PC-3 (cell line): ENCODE data around the gene CHRNB1. TPM values are rescaled to one million over a fixed set of nuclear protein-coding genes. Genes with fewer than 3 reads are reported as not detected.

Source experiments
- ATAC-seq: fragments of 200-7000 bp; cut with Tn5 transposase; 2 replicates; pipeline ENCODE4 v1.9.1; 2020; ENCODE audit warnings: mild to moderate bottlenecking, moderate library complexity
- BruUV-seq: library from RNA; stranded (reverse); fragments of 400-500 nt; replicated peaks from 2 replicates; lab custom pipeline; 2021; lab: Mats Ljungman, UMichigan
- CTCF ChIA-PET: fragments of 300-600 bp; sonication (Branson Sonifier 250); formaldehyde crosslinking; loops from one replicate; lab custom pipeline; 2022; ENCODE audit warnings: antibody characterized with exemption; lab: Charles Lee
- POLR2A ChIA-PET: fragments of 300-600 bp; sonication (Branson Sonifier 250); formaldehyde crosslinking; loops from one replicate; lab custom pipeline; 2022; ENCODE audit warnings: antibody characterized with exemption; ENCODE audit not compliant: unreplicated experiment; lab: Charles Lee
- DNase-seq: peaks from one replicate; pipeline ENCODE4 v3.0.0-alpha.2; 2015
- H2AFZ ChIP-seq: fragments of 300-600 bp; sonication (generic); 2 replicates; pipeline ENCODE4 v1.6.0; 2016; ENCODE audit warnings: antibody characterized with exemption, low read length
- H3F3A ChIP-seq: fragments of 300-600 bp; sonication (generic); one replicate; pipeline ENCODE4 v1.6.0; 2017; ENCODE audit warnings: antibody characterized with exemption, low read length, control low read depth, mild to moderate bottlenecking; ENCODE audit not compliant: unreplicated experiment
- H3K27ac ChIP-seq: fragments of 300-600 bp; sonication (generic); 2 replicates; pipeline ENCODE4 v1.5.1; 2016; ENCODE audit warnings: mild to moderate bottlenecking, low read length
- H3K27me3 ChIP-seq: fragments of 300-600 bp; sonication (generic); 2 replicates; pipeline ENCODE4 v1.6.1; 2016; ENCODE audit warnings: low read length, mixed read lengths
- H3K36me3 ChIP-seq: fragments of 300-600 bp; sonication (generic); 2 replicates; pipeline ENCODE4 v1.6.1; 2016; ENCODE audit warnings: low read depth, mixed run types, low read length, mixed read lengths
- H3K4me1 ChIP-seq: fragments of 300-600 bp; sonication (generic); 2 replicates; pipeline ENCODE4 v1.5.1; 2016; ENCODE audit warnings: low read length; ENCODE audit not compliant: insufficient read depth
- H3K4me2 ChIP-seq: fragments of 300-600 bp; sonication (generic); 2 replicates; pipeline ENCODE4 v1.6.0; 2016; ENCODE audit warnings: low read length
- H3K4me3 ChIP-seq: fragments of 300-600 bp; sonication (generic); 2 replicates; pipeline ENCODE4 v1.5.1; 2016; ENCODE audit warnings: mild to moderate bottlenecking, low read length, mixed read lengths
- H3K79me2 ChIP-seq: fragments of 300-600 bp; sonication (generic); 2 replicates; pipeline ENCODE4 v1.6.1; 2017; ENCODE audit warnings: low read length, mixed read lengths
- H3K9ac ChIP-seq: fragments of 300-600 bp; sonication (generic); 2 replicates; pipeline ENCODE4 v1.6.0; 2016; ENCODE audit warnings: mild to moderate bottlenecking, low read length
- H3K9me2 ChIP-seq: fragments of 300-600 bp; sonication (generic); replicated peaks from 2 replicates; pipeline ENCODE4 v1.6.1; 2016; ENCODE audit warnings: mixed run types, low read length, mixed read lengths
- H3K9me3 ChIP-seq: fragments of 300-600 bp; sonication (generic); 2 replicates; pipeline ENCODE4 v1.6.1; 2016; ENCODE audit warnings: low read length, mixed read lengths
- H4K20me1 ChIP-seq: fragments of 300-600 bp; sonication (generic); 2 replicates; pipeline ENCODE4 v1.6.1; 2016; ENCODE audit warnings: low read length, mixed read lengths
- CTCF ChIP-seq: fragments of 300-600 bp; sonication (generic); conservative IDR thresholded peaks from 2 replicates; pipeline ENCODE4 v1.5.1; 2017; ENCODE audit warnings: antibody characterized with exemption, low read depth, mild to moderate bottlenecking, low read length
- EZH2 ChIP-seq: fragments of 300-600 bp; sonication (generic); IDR thresholded peaks from one replicate; pipeline ENCODE4 v1.6.1; 2017; ENCODE audit warnings: antibody characterized with exemption, mild to moderate bottlenecking, low read length; ENCODE audit not compliant: unreplicated experiment
- EZH2phosphoT487 ChIP-seq: fragments of 300-600 bp; sonication (generic); IDR thresholded peaks from 2 replicates; pipeline ENCODE4 v1.6.1; 2018; ENCODE audit warnings: mild to moderate bottlenecking, antibody characterized with exemption, low read length, borderline replicate concordance
- intact Hi-C: fragments of 100-400 bp; cut with micrococcal nuclease; formaldehyde crosslinking; loops from 2 replicates; pipeline ENCODE4 v1.9.0; 2023
- total RNA-seq: library from RNA; depleted of rRNA; stranded (reverse); fragments of >200 nt; gene quantifications from 2 replicates; pipeline ENCODE4 v1.2.3, GENCODE V29; 2014

CHRNB1 gene
- total RNA-seq, 1 experiment from 2014 or later: 2.1 TPM

- CTCF ChIA-PET: no interaction called here
- no peak within 1 kb of the TSS for H3K4me3 ChIP-seq
- BruUV-seq: no TSS peak
- no peaks in the 10 kb centered on the region for H3K9me2 ChIP-seq
- no peaks in the 10 kb centered on the region for H3K79me2 ChIP-seq
- no peak within 1 kb of the TSS for H3K9ac ChIP-seq
- no peak within 1 kb of the TSS for H3K27ac ChIP-seq
- POLR2A ChIA-PET: no interaction called here
- TF ChIP-seq CTCF: no peak
- no peak for TF ChIP-seq EZH2
- no peak for TF ChIP-seq EZH2phosphoT487
- DNase-seq (no peak), ATAC-seq (no peak)
- H2AFZ ChIP-seq: no peak within 1 kb of the TSS
- H3F3A ChIP-seq: no peaks in the 10 kb centered on the region
- H3K4me2 ChIP-seq: no peak within 1 kb of the TSS
- H3K9me3 ChIP-seq: no peaks in the 10 kb centered on the region
- intact Hi-C loops: no loop called here
- H3K36me3 ChIP-seq: no peaks in the 10 kb centered on the region
- no peaks in the 10 kb centered on the region for H3K4me1 ChIP-seq
- H3K27me3 ChIP-seq: no peaks in the 10 kb centered on the region
- H4K20me1 ChIP-seq: no peaks in the 10 kb centered on the region
Measured at GRCh38 chr17:7419819-7420610, 24.8 kb upstream of the CHRNB1 start, which contains the start of gene SPEM1. TSS of gene SPEM1 (plus strand) at chr17:7420324. CDS start at chr17:7420385, 61 bp downstream.

- POLR2A ChIA-PET: no interaction called here
- H3K4me2 ChIP-seq: no peak overlapping the region
- no peak overlapping the region for H3K4me3 ChIP-seq
- H3F3A ChIP-seq: no peaks in the 10 kb centered on the region
- H3K36me3 ChIP-seq: no peaks in the 10 kb centered on the region
- no peak overlapping the region for H3K9ac ChIP-seq
- H3K9me3 ChIP-seq: no peaks in the 10 kb centered on the region
- no peaks in the 10 kb centered on the region for H3K4me1 ChIP-seq
- no peaks in the 10 kb centered on the region for H3K79me2 ChIP-seq
- DNase-seq (no peak), ATAC-seq (no peak)
- no TSS peak for BruUV-seq
- H3K27me3 ChIP-seq: no peaks in the 10 kb centered on the region
- no peak overlapping the region for H3K27ac ChIP-seq
- intact Hi-C loops: no loop called here
- TF ChIP-seq EZH2: no peak
- no peak for TF ChIP-seq EZH2phosphoT487
- TF ChIP-seq CTCF: no peak
- no peak overlapping the region for H2AFZ ChIP-seq
- no peaks in the 10 kb centered on the region for H3K9me2 ChIP-seq
- CTCF ChIA-PET: no interaction called here
- H4K20me1 ChIP-seq: no peaks in the 10 kb centered on the region
Measured at GRCh38 chr17:7421186-7421585, 23.7 kb upstream of the CHRNB1 start.

GRCh38 chr17:7423679-7424078 lies 21.2 kb upstream of the CHRNB1 start:
- H3K9ac ChIP-seq: no peak overlapping the region
- H3F3A ChIP-seq: no peaks in the 10 kb centered on the region
- TF ChIP-seq CTCF (no peak), EZH2phosphoT487 (no peak), EZH2 (no peak)
- H3K36me3 ChIP-seq: no peaks in the 10 kb centered on the region
- no peaks in the 10 kb centered on the region for H3K9me3 ChIP-seq
- ChIA-PET POLR2A (no interaction called here), CTCF (no interaction called here)
- H3K4me2 ChIP-seq: no peak overlapping the region
- H3K79me2 ChIP-seq: no peaks in the 10 kb centered on the region
- no peak overlapping the region for H3K27ac ChIP-seq
- no peak for ATAC-seq
- no peak overlapping the region for H2AFZ ChIP-seq
- H3K4me1 ChIP-seq: no peaks in the 10 kb centered on the region
- no peaks in the 10 kb centered on the region for H3K27me3 ChIP-seq
- no peak overlapping the region for H3K4me3 ChIP-seq
- no peak for DNase-seq
- intact Hi-C loops: no loop called here
- H4K20me1 ChIP-seq: no peaks in the 10 kb centered on the region
- no TSS peak for BruUV-seq
- no peaks in the 10 kb centered on the region for H3K9me2 ChIP-seq
